ENCODE results near the gene LY6G6D. TPM values are rescaled to one million over a fixed set of nuclear protein-coding genes. Genes with fewer than 3 reads are reported as not detected.

Gene LY6G6D, protein sequence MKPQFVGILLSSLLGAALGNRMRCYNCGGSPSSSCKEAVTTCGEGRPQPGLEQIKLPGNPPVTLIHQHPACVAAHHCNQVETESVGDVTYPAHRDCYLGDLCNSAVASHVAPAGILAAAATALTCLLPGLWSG
- total RNA-seq (not detected in 2 replicates), polyA plus RNA-seq (not detected in 2 replicates), polyA minus RNA-seq (ENCODE audit: low replicate concordance) (not detected in 2 replicates)
- not detected in 2 replicates for polyA plus RNA-seq (2012)

- TF ChIP-seq EZH2 (IDR thresholded peaks at IDR 0.05; ENCODE audit: low read length, missing control alignments) (no peak), CTCF (conservative IDR thresholded peaks at IDR 0.05 in 1 of 2, IDR thresholded peaks at IDR 0.05 in 1 of 2; ENCODE audit: low read depth in 1 of 2, low read length in 2 of 2) (no peak)
- no peaks in the 10 kb centered on the region for H3K79me2 ChIP-seq (ENCODE audit: control insufficient read depth, insufficient read depth, low read length)
- H4K20me1 ChIP-seq (ENCODE audit: control insufficient read depth, extremely low read depth, insufficient read depth, low read length) = no peaks in the 10 kb centered on the region
- H3K4me1 ChIP-seq (ENCODE audit: control insufficient read depth, extremely low read depth, insufficient read depth, low read length) = no peaks in the 10 kb centered on the region
- H3K27me3 ChIP-seq (ENCODE audit: control insufficient read depth, insufficient read depth, low read length) = peaks cover 24% of the 10 kb centered on the region
- no peak for DNase-seq (ENCODE audit: low read depth in 2 of 2)
- H3K9me3 ChIP-seq (ENCODE audit: control insufficient read depth, insufficient read depth, low read depth, low read length) = no peaks in the 10 kb centered on the region
- no peak within 1 kb of the TSS for H3K4me3 ChIP-seq (replicated peaks in 1 of 4; ENCODE audit: control extremely low read depth in 1 of 4, insufficient read depth in 1 of 4, low read depth in 3 of 4, low read length in 4 of 4)
- no peak within 1 kb of the TSS for H3K27ac ChIP-seq (ENCODE audit: insufficient read depth, low read length)
- H3K36me3 ChIP-seq (ENCODE audit: control insufficient read depth, insufficient read depth, low read length) = no peaks in the 10 kb centered on the region
- H3K9ac ChIP-seq (ENCODE audit: insufficient read depth, low read length) = no peak within 1 kb of the TSS
- H2AFZ ChIP-seq (ENCODE audit: low read length) = no peak within 1 kb of the TSS
- H3K4me2 ChIP-seq (ENCODE audit: extremely low read depth, insufficient read depth, low read length) = no peak within 1 kb of the TSS
Observed at GRCh38 chr6:31715022-31715958, at the start of gene LY6G6D. LY6G6D (plus strand) TSS chr6:31715348; CDS start chr6:31715356, 8 bp downstream.

- H3K9me3 ChIP-seq (ENCODE audit: control insufficient read depth, insufficient read depth, low read depth, low read length) = no peaks in the 10 kb centered on the region
- H3K79me2 ChIP-seq (ENCODE audit: control insufficient read depth, insufficient read depth, low read length) = peaks cover 46% of the 10 kb centered on the region
- H3K36me3 ChIP-seq (ENCODE audit: control insufficient read depth, insufficient read depth, low read length) = peaks cover 22% of the 10 kb centered on the region
- H3K9ac ChIP-seq (ENCODE audit: insufficient read depth, low read length) = peak within 1 kb of the TSS; percentile 94
- peaks cover 23% of the 10 kb centered on the region for H3K4me1 ChIP-seq (ENCODE audit: control insufficient read depth, extremely low read depth, insufficient read depth, low read length)
- H3K4me2 ChIP-seq (ENCODE audit: extremely low read depth, insufficient read depth, low read length) = peak within 1 kb of the TSS; percentile 95
- peak within 1 kb of the TSS; percentile 87 for H3K27ac ChIP-seq (ENCODE audit: insufficient read depth, low read length)
- no peaks in the 10 kb centered on the region for H3K27me3 ChIP-seq (ENCODE audit: control insufficient read depth, insufficient read depth, low read length)
- H2AFZ ChIP-seq (ENCODE audit: low read length) = peak within 1 kb of the TSS; percentile 60
- TF ChIP-seq EZH2 (IDR thresholded peaks at IDR 0.05; ENCODE audit: low read length, missing control alignments) = no peak
- TF ChIP-seq CTCF (conservative IDR thresholded peaks at IDR 0.05 in 1 of 2, IDR thresholded peaks at IDR 0.05 in 1 of 2; ENCODE audit: low read depth in 1 of 2, low read length in 2 of 2) = peak in 1 of 2 donors; percentile 18
- H3K4me3 ChIP-seq (replicated peaks in 1 of 4; ENCODE audit: control extremely low read depth in 1 of 4, insufficient read depth in 1 of 4, low read depth in 3 of 4, low read length in 4 of 4) = peak within 1 kb of the TSS; percentile 82 to 94 (median 86)
- peak; percentile 97 for DNase-seq (ENCODE audit: low read depth in 2 of 2)
- H4K20me1 ChIP-seq (ENCODE audit: control insufficient read depth, extremely low read depth, insufficient read depth, low read length) = no peaks in the 10 kb centered on the region
Observed at GRCh38 chr6:31665501-31666336, 49.4 kb upstream of the LY6G6D start, which contains the start of gene CSNK2B. CSNK2B (plus strand) TSS chr6:31666080; CDS start chr6:31666832, 752 bp downstream.

All from fibroblast of lung (primary cell).